Measurements from ENCODE around the gene PIWIL4.

GRCh38 chr11:94576306-94576705 lies 9.1 kb downstream of the PIWIL4 start:
- no peak for TF ChIP-seq CTCF (IDR thresholded peaks at IDR 0.05; ENCODE audit: insufficient read depth, low read depth, low read length)
- no peak for TF ChIP-seq EZH2 (IDR thresholded peaks at IDR 0.05; ENCODE audit: insufficient read depth, low read length)
